Hematopoietic multipotent progenitor cell (in vitro differentiated cells): ENCODE measurements around the gene ARHGEF10L. TPM values are rescaled to one million over a fixed set of nuclear protein-coding genes. Genes with fewer than 3 reads are reported as not detected.
"Not testable (repeated sequence)": the region's sequence is repeated elsewhere in the genome, so short reads cannot be mapped to it uniquely, and the experiment has no call there.

ENCODE experiments used
- DNase-seq, 3 donors: peaks; one replicate each; pipeline ENCODE4 v3.0.0-alpha.2; 2011 to 2015; ENCODE audit warnings: low read depth in 2 of 3, low spot score in 2 of 3
- total RNA-seq: library from RNA; depleted of rRNA; stranded (reverse); fragments of >200 nt; gene quantifications from one replicate; pipeline ENCODE4 v1.2.3, GENCODE V29; 2012

The ARHGEF10L gene
- 0.27 TPM for total RNA-seq

GRCh38 chr1:17539477-17540254, at the start of gene ARHGEF10L:
ARHGEF10L (plus strand) TSS chr1:17539698; CDS start chr1:17580596, 40,898 bp downstream.
- DNase-seq, result peak in 2 of 3 donors; percentile 16 to 18

GRCh38 chr1:17489768-17490417, 49.6 kb upstream of the ARHGEF10L start:
- DNase-seq, result not testable (repeated sequence)

GRCh38 chr1:17490667-17491066, 48.8 kb upstream of the ARHGEF10L start:
- not testable (repeated sequence) for DNase-seq

GRCh38 chr1:17494114-17494729, 45.3 kb upstream of the ARHGEF10L start:
- peak; percentile 22 to 81 (median 76) for DNase-seq

GRCh38 chr1:17496419-17496818, 43.1 kb upstream of the ARHGEF10L start:
- no peak for DNase-seq

- no peak for DNase-seq
These were observed 41.3 kb upstream of the ARHGEF10L start for GRCh38 chr1:17498214-17498613.

- DNase-seq, result peak in 2 of 3 donors; percentile 70 to 81
These were observed 37.1 kb upstream of the ARHGEF10L start for GRCh38 chr1:17502326-17502778.

GRCh38 chr1:17503146-17503545, 36.4 kb upstream of the ARHGEF10L start:
- no peak for DNase-seq

GRCh38 chr1:17507200-17507599, 32.3 kb upstream of the ARHGEF10L start:
- not testable (repeated sequence) for DNase-seq

GRCh38 chr1:17507915-17508314, 31.6 kb upstream of the ARHGEF10L start:
- DNase-seq, result no peak

- no peak for DNase-seq
These were observed 30.1 kb upstream of the ARHGEF10L start for GRCh38 chr1:17509363-17509762.

- no peak for DNase-seq
These were observed 29.4 kb upstream of the ARHGEF10L start for GRCh38 chr1:17510138-17510537.

GRCh38 chr1:17511188-17511587, 28.3 kb upstream of the ARHGEF10L start:
- no peak for DNase-seq

GRCh38 chr1:17513131-17513530, 26.4 kb upstream of the ARHGEF10L start:
- DNase-seq, result no peak

GRCh38 chr1:17514776-17515175, 24.7 kb upstream of the ARHGEF10L start:
- no peak for DNase-seq

- DNase-seq, result no peak
These were observed 23.6 kb upstream of the ARHGEF10L start for GRCh38 chr1:17515902-17516301.

GRCh38 chr1:17516303-17517214, 22.9 kb upstream of the ARHGEF10L start:
- DNase-seq, result no peak

GRCh38 chr1:17520041-17520440, 19.5 kb upstream of the ARHGEF10L start:
- DNase-seq, result no peak

GRCh38 chr1:17520473-17521319, 18.8 kb upstream of the ARHGEF10L start:
- no peak for DNase-seq
